Measurements from ENCODE around the gene PCYOX1L. TPM values are rescaled to one million over a fixed set of nuclear protein-coding genes. Genes with fewer than 3 reads are reported as not detected.

PCYOX1L gene
- total and polyA plus RNA-seq, 4 experiments from 2014 or later: 9.9 to 43.9 (median 28.0) TPM

DNA sequence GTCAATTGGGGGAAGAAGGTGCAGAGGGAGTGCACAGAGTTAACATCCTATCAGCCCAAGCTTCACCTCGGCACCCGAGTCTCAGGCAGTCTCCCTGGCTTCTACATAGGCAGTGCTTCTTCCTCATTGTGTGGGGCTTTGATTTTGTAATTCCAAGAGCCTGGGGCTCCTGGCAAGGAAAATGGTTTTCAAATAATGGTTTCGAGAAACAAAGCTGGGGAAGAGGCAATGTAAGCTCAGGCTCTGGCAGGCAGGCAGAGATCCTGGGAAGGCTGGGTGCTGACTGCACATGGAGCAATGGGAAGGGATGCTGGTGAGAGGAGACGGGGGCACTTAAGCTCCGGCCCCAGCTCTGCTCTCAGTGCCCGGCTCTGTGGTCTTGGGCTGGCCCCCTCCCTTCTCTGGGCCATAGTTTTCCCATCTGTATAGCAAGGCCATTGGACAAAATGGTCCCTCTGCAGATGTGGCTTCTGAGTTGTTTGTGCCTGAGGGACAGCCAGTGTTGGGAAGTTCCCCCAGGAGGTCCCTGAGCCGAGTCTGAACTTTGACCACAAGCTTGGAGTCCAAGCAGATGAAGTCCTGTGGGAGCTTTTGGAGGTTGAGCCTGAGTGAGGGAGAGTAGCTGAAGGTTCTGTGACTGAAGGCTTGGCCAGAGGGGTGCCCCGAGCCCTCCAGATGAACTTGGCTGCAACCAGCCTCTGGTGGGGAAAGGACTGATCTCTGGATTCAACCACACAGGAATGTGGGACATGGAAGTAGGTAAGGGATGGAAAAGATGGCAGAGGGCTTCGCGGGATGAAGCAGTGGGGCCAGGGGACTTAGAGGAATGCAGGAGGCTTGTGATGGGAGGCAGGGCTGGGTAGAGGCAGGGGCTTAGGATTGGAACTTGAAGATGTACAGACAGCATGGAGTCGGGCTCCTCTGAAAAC is 49.7 kb downstream of the PCYOX1L start:
- no peaks in the 10 kb centered on the region for H3K36me3 ChIP-seq (ENCODE audit: insufficient read depth, low read length)
- H3K36me3 Mint-ChIP-seq: no peaks in the 10 kb centered on the region
- DNase-seq: no peak
- no peak overlapping the region for H3K4me3 Mint-ChIP-seq
- H3K4me1 Mint-ChIP-seq: no peaks in the 10 kb centered on the region
- ChIA-PET POLR2A (ENCODE audit: partially characterized antibody) (no interaction called here), CTCF (ENCODE audit: partially characterized antibody) (no interaction called here)
- no peaks in the 10 kb centered on the region for H3K27me3 ChIP-seq (ENCODE audit: insufficient read depth, low read length)
- H3K9me3 Mint-ChIP-seq: no peaks in the 10 kb centered on the region
- no peak overlapping the region for H3K4me3 ChIP-seq (ENCODE audit: low read length in 2 of 2)
- no peaks in the 10 kb centered on the region for H3K9me3 ChIP-seq (ENCODE audit: control insufficient read depth in 1 of 2, low read length in 2 of 2)
- intact Hi-C loops (cut with micrococcal nuclease): no loop called here
- H3K27ac ChIP-seq (ENCODE audit: low read depth, low read length): no peak overlapping the region
- no peaks in the 10 kb centered on the region for H3K4me1 ChIP-seq (ENCODE audit: insufficient read depth, low read length)
- peaks cover 3 to 7% of the 10 kb centered on the region in 2 donors for H3K27me3 Mint-ChIP-seq
- no peak overlapping the region for H3K27ac Mint-ChIP-seq

- no peak overlapping the region for H3K27ac Mint-ChIP-seq
- no peaks in the 10 kb centered on the region for H3K27me3 ChIP-seq (ENCODE audit: insufficient read depth, low read length)
- H3K9me3 Mint-ChIP-seq: no peaks in the 10 kb centered on the region
- POLR2A ChIA-PET (ENCODE audit: partially characterized antibody): no interaction called here
- no peak overlapping the region for H3K4me3 Mint-ChIP-seq
- H3K36me3 Mint-ChIP-seq: no peaks in the 10 kb centered on the region
- no peak overlapping the region for H3K4me3 ChIP-seq (ENCODE audit: low read length in 2 of 2)
- H3K27me3 Mint-ChIP-seq: peaks cover 3 to 7% of the 10 kb centered on the region in 2 donors
- intact Hi-C loops (cut with micrococcal nuclease): no loop called here
- CTCF ChIA-PET (ENCODE audit: partially characterized antibody): no interaction called here
- no peaks in the 10 kb centered on the region for H3K36me3 ChIP-seq (ENCODE audit: insufficient read depth, low read length)
- H3K9me3 ChIP-seq (ENCODE audit: control insufficient read depth in 1 of 2, low read length in 2 of 2): no peaks in the 10 kb centered on the region
- H3K4me1 Mint-ChIP-seq: no peaks in the 10 kb centered on the region
- H3K27ac ChIP-seq (ENCODE audit: low read depth, low read length): no peak overlapping the region
- no peaks in the 10 kb centered on the region for H3K4me1 ChIP-seq (ENCODE audit: insufficient read depth, low read length)
- DNase-seq: no peak
These were observed 50.6 kb downstream of the PCYOX1L start for GRCh38 chr5:149408252-149409099.

DNA sequence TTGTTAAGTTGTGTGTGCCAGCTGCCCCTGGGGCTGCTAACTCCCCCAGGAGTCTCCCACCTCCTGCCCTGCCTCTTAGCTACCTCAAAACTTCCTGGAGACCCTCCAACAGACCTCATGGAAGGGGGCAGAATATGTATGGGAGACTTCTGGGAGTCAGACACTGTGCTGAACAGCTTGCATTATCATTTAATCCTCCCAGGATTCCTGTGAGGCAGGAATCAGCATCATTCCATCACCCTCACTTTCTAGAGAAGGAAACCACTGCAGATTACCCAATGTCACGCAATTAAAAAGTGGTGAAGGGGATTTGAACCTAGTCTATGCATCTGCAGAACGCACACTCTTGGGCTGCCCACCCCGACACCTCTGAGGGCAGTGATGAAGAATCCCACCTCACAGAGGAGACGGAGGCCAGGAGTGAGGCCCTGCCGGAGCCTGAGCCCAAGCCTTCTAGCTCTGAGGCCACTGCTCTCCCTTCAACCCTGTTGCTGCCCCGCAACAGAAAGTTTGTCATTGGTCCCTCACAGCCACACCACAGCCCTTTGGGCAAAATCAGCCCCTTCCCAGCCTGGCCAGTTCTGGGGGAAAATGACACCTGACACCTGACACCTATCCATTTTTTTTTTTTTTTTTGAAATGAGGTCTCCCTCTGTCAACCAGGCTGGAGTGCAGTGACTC is 51.6 kb downstream of the PCYOX1L start:
- Mint-ChIP-seq H3K4me1 (no peaks in the 10 kb centered on the region), H3K4me3 (no peak overlapping the region), H3K36me3 (no peaks in the 10 kb centered on the region), H3K27ac (no peak overlapping the region), H3K9me3 (no peaks in the 10 kb centered on the region), H3K27me3 (peaks cover 3 to 4% of the 10 kb centered on the region in 2 donors)
- no peaks in the 10 kb centered on the region for H3K9me3 ChIP-seq (ENCODE audit: control insufficient read depth in 1 of 2, low read length in 2 of 2)
- intact Hi-C loops (cut with micrococcal nuclease): no loop called here
- no peaks in the 10 kb centered on the region for H3K36me3 ChIP-seq (ENCODE audit: insufficient read depth, low read length)
- CTCF ChIA-PET (ENCODE audit: partially characterized antibody): no interaction called here
- POLR2A ChIA-PET (ENCODE audit: partially characterized antibody): no interaction called here
- H3K27me3 ChIP-seq (ENCODE audit: insufficient read depth, low read length): no peaks in the 10 kb centered on the region
- no peaks in the 10 kb centered on the region for H3K4me1 ChIP-seq (ENCODE audit: insufficient read depth, low read length)
- H3K27ac ChIP-seq (ENCODE audit: low read depth, low read length): no peak overlapping the region
- DNase-seq: no peak
- no peak overlapping the region for H3K4me3 ChIP-seq (ENCODE audit: low read length in 2 of 2)

DNA sequence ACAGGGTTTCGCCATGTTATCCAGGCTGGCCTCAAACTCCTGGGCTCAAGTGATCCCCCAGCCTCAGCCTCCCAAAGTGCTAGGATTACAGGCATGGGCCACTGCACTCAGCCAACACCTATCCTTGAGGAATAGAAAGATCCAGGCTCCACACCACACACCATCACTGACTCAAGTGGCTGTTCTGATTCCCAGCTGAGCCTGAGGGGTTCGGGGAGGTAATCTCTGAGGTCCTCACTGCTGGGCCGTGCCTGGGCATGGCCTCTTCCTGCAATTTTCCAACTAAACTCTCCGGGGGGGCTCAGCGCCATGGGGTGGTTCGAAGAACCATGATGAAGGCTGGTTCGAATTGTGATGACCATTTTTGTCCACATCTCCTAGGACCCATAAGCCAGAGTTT is 52.2 kb downstream of the PCYOX1L start:
- no peaks in the 10 kb centered on the region for H3K9me3 Mint-ChIP-seq
- H3K4me1 ChIP-seq (ENCODE audit: insufficient read depth, low read length): no peaks in the 10 kb centered on the region
- H3K9me3 ChIP-seq (ENCODE audit: control insufficient read depth in 1 of 2, low read length in 2 of 2): no peaks in the 10 kb centered on the region
- no peaks in the 10 kb centered on the region for H3K36me3 Mint-ChIP-seq
- no peaks in the 10 kb centered on the region for H3K36me3 ChIP-seq (ENCODE audit: insufficient read depth, low read length)
- ChIA-PET CTCF (ENCODE audit: partially characterized antibody) (no interaction called here), POLR2A (ENCODE audit: partially characterized antibody) (no interaction called here)
- no peaks in the 10 kb centered on the region for H3K27me3 ChIP-seq (ENCODE audit: insufficient read depth, low read length)
- no peak for DNase-seq
- no peak overlapping the region for H3K4me3 Mint-ChIP-seq
- H3K27me3 Mint-ChIP-seq: peaks cover 3 to 4% of the 10 kb centered on the region in 2 donors
- no peak overlapping the region for H3K27ac ChIP-seq (ENCODE audit: low read depth, low read length)
- no peak overlapping the region for H3K4me3 ChIP-seq (ENCODE audit: low read length in 2 of 2)
- intact Hi-C loops (cut with micrococcal nuclease): no loop called here
- H3K4me1 Mint-ChIP-seq: no peaks in the 10 kb centered on the region
- H3K27ac Mint-ChIP-seq: peak overlapping the region in 1 of 7 donors; percentile 52

GRCh38 chr5:149410721-149411432 is 53.0 kb downstream of the PCYOX1L start:
- ChIA-PET POLR2A (ENCODE audit: partially characterized antibody) (no interaction called here), CTCF (ENCODE audit: partially characterized antibody) (no interaction called here)
- H3K36me3 Mint-ChIP-seq: no peaks in the 10 kb centered on the region
- Histone ChIP-seq H3K4me1 (ENCODE audit: insufficient read depth, low read length) (no peaks in the 10 kb centered on the region), H3K36me3 (ENCODE audit: insufficient read depth, low read length) (no peaks in the 10 kb centered on the region), H3K27me3 (ENCODE audit: insufficient read depth, low read length) (no peaks in the 10 kb centered on the region), H3K27ac (ENCODE audit: low read depth, low read length) (no peak overlapping the region), H3K4me3 (ENCODE audit: low read length in 2 of 2) (no peak overlapping the region), H3K9me3 (ENCODE audit: control insufficient read depth in 1 of 2, low read length in 2 of 2) (no peaks in the 10 kb centered on the region)
- intact Hi-C loops (cut with micrococcal nuclease): no loop called here
- H3K27ac Mint-ChIP-seq: no peak overlapping the region
- H3K9me3 Mint-ChIP-seq: no peaks in the 10 kb centered on the region
- H3K4me1 Mint-ChIP-seq: no peaks in the 10 kb centered on the region
- DNase-seq: no peak
- H3K27me3 Mint-ChIP-seq: peaks cover 3 to 4% of the 10 kb centered on the region in 2 donors
- no peak overlapping the region for H3K4me3 Mint-ChIP-seq

GRCh38 chr5:149411738-149412519 is 54.1 kb downstream of the PCYOX1L start:
- H3K9me3 ChIP-seq (ENCODE audit: control insufficient read depth in 1 of 2, low read length in 2 of 2): no peaks in the 10 kb centered on the region
- no peaks in the 10 kb centered on the region for H3K36me3 ChIP-seq (ENCODE audit: insufficient read depth, low read length)
- no peaks in the 10 kb centered on the region for H3K4me1 Mint-ChIP-seq
- peak overlapping the region in 1 of 7 donors; percentile 23 for H3K27ac Mint-ChIP-seq
- intact Hi-C loops (cut with micrococcal nuclease): no loop called here
- H3K36me3 Mint-ChIP-seq: no peaks in the 10 kb centered on the region
- no peak overlapping the region for H3K4me3 ChIP-seq (ENCODE audit: low read length in 2 of 2)
- no peak overlapping the region for H3K4me3 Mint-ChIP-seq
- DNase-seq: no peak
- no peaks in the 10 kb centered on the region for H3K9me3 Mint-ChIP-seq
- no peaks in the 10 kb centered on the region for H3K4me1 ChIP-seq (ENCODE audit: insufficient read depth, low read length)
- peaks cover 3 to 4% of the 10 kb centered on the region in 2 donors for H3K27me3 Mint-ChIP-seq
- ChIA-PET CTCF (ENCODE audit: partially characterized antibody) (no interaction called here), POLR2A (ENCODE audit: partially characterized antibody) (no interaction called here)
- H3K27ac ChIP-seq (ENCODE audit: low read depth, low read length): no peak overlapping the region
- H3K27me3 ChIP-seq (ENCODE audit: insufficient read depth, low read length): no peaks in the 10 kb centered on the region
